Fibroblast of upper back skin (primary cell): ENCODE data around the gene SCFD1.
"Not testable (repeated sequence)": the region's sequence is repeated elsewhere in the genome, so short reads cannot be mapped to it uniquely, and the experiment has no call there.

Experiments used
- DNase-seq: peaks from one replicate; pipeline ENCODE4 v3.0.0-alpha.2; 2013

The SCFD1 gene

GRCh38 chr14:30610787-30611343 lies 11.3 kb upstream of the SCFD1 start:
- DNase-seq: peak; percentile 78

DNA sequence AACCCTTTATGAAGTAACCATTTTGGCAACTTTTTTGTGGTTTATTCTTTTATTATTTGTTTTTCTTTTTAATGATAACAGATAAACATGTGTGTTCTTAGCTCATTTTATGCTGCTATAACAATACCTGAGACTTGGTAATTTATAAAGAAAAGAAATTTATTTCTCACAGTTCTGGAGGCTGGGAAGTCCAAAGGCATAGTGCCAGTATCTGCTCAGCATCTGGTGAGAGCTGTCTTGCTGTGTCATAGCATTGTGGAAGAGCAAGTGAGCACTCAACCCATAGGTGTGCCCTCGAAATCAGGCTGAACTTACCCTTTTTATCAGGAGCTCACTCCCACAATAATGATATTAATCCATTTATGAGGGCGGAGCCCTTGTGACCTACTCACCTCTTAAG lies 8.0 kb upstream of the SCFD1 start:
- no peak for DNase-seq

GRCh38 chr14:30620178-30620577 lies 1.9 kb upstream of the SCFD1 start:
- DNase-seq: peak; percentile 75

GRCh38 chr14:30621354-30621939 lies 672 bp upstream of the SCFD1 start:
- DNase-seq: no peak

- no peak for DNase-seq
Measured at GRCh38 chr14:30623412-30624131, 1.5 kb downstream of the SCFD1 start.

DNA sequence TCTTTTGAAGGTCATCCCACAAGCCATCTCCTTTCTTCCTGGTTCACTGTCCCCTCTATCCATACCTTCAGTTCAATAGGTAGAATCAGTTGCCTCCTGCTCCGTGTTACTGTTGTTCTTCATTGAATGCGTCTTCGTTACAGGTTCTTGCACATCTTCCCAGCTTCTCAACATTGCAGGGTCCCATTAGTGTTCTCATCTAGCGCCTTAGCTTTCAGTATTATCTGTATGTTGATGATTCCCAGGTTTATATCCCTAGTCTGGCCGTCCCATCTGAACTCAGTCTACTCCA lies 2.0 kb downstream of the SCFD1 start:
- no peak for DNase-seq

DNA sequence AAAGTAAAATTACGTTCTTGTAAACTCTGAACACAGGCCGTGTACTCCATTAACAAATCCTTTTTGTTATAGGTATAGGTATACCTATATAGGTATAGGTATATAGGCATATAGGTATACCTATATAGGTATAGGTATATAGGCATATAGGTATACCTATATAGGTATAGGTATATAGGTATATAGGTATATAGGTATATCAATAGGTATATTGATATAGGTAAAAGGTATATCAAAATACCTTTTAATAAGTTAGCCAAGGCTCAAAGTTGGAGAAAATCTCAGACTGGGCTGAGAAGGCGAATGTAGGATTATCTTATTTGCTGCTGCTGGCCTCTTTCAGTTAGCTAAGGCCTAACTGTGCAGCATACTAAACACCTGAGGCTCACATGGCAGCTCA lies 3.4 kb downstream of the SCFD1 start:
- DNase-seq: no peak

- peak; percentile 52 for DNase-seq
Measured at GRCh38 chr14:30629432-30629831, 7.3 kb downstream of the SCFD1 start.

GRCh38 chr14:30630248-30630647 lies 8.1 kb downstream of the SCFD1 start:
- DNase-seq: no peak

GRCh38 chr14:30632730-30633129 lies 10.6 kb downstream of the SCFD1 start:
- DNase-seq: no peak

GRCh38 chr14:30638926-30639325 lies 16.8 kb downstream of the SCFD1 start:
- DNase-seq: no peak

DNA sequence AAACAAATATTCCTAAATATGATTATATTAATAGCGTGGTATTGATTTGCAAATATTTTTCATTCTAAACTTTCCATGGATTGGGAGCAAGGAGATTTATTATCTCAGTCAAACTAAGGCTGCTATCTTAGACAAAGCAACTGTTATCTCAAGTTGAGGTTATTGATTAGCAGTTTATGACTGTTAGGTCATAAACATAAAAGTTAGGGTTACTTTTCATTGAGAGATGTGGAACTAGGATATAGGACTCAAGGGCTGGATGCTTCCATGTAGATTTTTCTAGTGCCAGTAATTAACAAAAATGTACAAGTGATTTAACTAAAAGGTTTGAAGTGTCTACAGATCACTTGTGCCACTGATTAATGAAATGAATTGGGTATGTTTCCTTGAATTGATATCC lies 19.1 kb downstream of the SCFD1 start:
- no peak for DNase-seq

DNA sequence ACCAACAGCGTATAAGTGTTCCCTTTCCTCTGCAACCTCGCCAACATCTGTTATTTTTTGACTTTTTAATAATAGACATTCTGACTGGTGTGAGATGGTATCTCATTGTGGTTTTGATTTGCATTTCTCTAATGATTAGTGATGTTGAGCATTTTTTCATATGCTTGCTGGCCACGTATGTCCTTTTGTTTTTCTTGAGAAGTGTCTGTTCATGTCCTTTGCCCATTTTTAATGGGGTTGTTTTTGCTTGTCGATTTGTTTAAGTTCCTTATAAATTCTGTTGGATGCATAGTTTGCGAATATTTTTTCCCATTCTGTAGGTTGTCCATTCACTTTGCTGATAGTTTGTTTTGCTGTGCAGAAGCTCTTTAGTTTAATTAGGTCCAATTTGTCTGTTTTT lies 22.3 kb downstream of the SCFD1 start:
- DNase-seq: not testable (repeated sequence)

DNA sequence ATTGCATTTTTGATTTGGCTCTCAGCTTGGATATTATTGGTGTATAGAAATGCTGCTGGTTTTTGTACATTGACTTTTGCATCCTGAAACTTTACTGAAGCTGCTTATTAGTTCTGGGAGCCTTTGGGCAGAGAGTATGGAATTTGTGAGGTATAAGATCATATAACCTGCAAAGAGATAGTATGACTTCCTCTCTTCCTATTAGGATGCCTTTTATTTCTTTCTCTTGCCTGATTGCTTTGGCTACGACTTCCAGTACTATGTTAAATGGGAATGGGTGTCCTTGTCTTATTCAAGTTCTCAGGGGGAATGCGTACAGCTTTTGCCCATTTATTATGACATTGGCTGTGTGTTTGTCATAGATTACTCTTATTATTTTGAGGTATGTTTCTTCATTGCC lies 23.5 kb downstream of the SCFD1 start:
- DNase-seq: no peak

DNA sequence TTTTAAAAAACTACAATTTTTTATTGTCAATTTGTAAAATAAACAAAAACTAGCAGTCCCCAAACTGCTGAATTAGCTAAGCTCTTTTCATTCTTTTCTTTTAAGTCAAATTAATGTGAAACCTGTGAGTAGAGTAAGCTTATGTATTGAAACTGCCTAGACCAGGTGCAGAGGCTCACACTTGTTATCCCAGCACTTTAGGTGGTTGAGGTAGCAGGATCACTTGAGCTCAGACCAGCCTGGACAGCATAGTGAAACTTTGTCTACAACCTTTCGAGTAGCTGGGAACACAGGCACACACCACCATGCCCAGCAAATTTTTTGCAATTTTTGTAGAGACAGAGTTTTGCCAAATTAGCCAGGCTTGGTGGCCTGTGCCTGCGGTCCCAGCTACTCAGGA lies 26.4 kb downstream of the SCFD1 start:
- DNase-seq: no peak

DNA sequence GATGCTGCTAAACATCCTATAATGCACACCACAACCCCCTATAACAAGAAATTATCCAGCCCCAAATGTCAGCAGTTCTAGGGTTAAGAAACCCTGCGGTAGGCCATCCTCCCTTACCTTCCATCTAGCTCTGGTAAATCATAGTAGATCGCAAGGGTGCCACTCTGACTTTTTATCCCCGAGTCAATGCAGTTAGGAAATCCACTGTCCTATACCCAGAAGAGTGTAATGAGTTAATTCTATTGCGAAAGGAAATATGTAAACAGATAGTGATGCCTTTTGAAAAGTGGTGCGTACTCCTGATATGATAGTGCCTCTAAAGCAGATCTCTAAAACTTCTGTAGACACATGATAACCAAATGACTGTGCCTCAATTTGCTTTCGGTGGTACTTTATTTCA lies 29.8 kb downstream of the SCFD1 start:
- no peak for DNase-seq

DNA sequence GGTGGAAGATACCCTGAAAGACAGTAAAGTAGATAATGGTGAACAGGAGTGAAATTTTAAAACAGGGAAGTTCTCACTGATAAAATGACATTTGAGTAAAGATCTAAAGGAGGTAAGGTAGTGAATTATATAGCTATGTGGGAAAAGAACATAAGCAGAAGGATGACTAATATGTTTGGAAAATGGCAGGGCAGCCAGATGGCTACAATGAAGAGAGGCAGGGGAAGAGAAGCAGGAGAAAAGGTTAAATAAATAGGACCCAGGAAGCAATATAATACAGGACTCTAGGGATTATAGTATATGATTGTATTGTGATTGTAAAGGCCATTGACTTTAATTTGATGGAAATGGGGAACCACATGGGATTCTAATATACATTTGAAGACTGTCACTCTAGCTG lies 33.0 kb downstream of the SCFD1 start:
- no peak for DNase-seq

- no peak for DNase-seq
Measured at GRCh38 chr14:30655658-30656057, 33.5 kb downstream of the SCFD1 start.

GRCh38 chr14:30656190-30656632 lies 34.1 kb downstream of the SCFD1 start:
- peak; percentile 16 for DNase-seq

DNA sequence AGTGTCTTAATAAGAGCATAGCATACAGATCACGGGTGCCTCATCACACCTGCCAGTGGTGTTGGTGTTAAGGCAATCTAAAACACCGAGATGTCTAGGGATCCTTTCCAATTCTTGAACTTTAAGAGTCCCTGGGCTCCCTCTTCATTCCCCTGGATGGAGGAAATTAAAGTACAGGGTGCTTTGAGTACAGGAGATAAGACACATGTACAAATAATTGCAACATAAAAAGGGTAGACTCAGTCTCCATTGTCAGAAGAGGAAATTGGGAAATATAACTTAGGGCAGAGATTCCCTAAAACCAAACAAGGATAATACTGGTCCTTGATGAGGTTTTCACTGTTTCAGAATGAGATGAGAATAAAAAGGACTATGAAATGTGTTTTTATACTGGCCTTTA lies 34.9 kb downstream of the SCFD1 start:
- DNase-seq: no peak

DNA sequence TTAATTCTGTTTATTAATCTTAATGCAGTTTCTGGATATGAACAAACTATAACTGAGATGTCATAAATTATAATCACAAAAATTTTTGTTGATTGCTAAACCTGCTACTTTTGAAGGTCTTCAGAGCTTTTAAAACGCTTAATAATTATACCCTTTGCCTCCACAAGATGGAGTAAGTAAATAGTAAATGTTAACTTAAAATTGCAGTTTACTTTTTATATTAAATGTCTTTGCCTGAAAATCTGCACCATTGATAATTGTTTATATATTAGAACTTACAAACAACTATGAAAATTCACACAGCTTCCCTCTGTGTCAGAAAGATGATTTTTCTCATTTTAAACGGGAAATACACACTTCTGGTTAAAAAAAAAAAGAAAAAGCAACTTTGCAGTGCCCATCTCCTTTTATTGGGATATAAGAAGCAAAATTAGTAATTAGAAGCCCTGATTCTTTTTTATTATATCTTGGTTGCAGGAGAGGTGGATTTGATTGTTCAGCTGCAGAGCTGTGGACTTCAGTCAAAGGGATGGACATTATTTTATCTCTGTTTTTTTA lies 35.6 kb downstream of the SCFD1 start:
- peak; percentile 12 for DNase-seq

DNA sequence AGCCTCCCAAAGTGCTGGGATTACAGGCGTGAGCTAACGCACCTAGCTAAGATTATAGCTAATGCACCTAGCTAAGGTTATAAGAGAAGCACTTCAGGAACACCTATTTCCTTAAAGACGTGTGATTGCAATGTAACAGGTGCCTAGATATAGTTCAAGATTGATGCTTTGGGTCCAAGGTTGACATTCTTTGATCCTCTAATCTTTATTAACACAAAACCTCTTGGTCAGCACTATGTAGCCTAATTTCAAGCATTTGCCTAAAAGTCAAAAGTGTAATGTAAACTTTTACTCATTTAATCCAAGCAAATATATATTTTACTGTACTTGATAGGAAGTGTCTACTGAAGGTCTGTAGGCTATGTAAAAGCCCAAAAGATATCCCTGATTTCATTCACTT lies 36.5 kb downstream of the SCFD1 start:
- DNase-seq: no peak

- no peak for DNase-seq
Measured at GRCh38 chr14:30669594-30669993, 47.5 kb downstream of the SCFD1 start.

DNA sequence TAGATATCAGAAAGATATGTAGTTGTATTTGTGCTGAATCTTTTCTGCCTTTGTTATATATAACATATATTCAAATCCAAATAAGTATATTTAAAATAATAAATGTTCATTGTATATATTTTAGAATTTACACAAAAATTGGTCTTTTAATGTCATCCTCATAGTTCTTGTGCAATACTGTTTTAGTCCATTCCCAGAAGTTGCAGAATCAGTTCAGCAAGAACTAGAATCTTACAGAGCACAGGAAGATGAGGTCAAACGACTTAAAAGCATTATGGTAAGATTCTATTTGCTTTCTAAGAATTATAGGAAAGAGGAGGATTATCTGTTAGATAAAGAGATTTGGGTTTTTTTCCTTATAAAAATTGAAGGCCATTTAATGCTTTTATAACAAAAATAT lies 51.0 kb downstream of the SCFD1 start:
- DNase-seq: no peak
